Hematopoietic multipotent progenitor cell treated with erythropoietin and hydrocortisone succinate and interleukin-3 and kit ligand, for 4 days (in vitro differentiated cells): ENCODE data around the gene GALNT12.

Experiments
- DNase-seq: peaks from one replicate; pipeline ENCODE4 v3.0.0-alpha.2; 2015

GALNT12 gene, protein sequence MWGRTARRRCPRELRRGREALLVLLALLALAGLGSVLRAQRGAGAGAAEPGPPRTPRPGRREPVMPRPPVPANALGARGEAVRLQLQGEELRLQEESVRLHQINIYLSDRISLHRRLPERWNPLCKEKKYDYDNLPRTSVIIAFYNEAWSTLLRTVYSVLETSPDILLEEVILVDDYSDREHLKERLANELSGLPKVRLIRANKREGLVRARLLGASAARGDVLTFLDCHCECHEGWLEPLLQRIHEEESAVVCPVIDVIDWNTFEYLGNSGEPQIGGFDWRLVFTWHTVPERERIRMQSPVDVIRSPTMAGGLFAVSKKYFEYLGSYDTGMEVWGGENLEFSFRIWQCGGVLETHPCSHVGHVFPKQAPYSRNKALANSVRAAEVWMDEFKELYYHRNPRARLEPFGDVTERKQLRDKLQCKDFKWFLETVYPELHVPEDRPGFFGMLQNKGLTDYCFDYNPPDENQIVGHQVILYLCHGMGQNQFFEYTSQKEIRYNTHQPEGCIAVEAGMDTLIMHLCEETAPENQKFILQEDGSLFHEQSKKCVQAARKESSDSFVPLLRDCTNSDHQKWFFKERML

DNA sequence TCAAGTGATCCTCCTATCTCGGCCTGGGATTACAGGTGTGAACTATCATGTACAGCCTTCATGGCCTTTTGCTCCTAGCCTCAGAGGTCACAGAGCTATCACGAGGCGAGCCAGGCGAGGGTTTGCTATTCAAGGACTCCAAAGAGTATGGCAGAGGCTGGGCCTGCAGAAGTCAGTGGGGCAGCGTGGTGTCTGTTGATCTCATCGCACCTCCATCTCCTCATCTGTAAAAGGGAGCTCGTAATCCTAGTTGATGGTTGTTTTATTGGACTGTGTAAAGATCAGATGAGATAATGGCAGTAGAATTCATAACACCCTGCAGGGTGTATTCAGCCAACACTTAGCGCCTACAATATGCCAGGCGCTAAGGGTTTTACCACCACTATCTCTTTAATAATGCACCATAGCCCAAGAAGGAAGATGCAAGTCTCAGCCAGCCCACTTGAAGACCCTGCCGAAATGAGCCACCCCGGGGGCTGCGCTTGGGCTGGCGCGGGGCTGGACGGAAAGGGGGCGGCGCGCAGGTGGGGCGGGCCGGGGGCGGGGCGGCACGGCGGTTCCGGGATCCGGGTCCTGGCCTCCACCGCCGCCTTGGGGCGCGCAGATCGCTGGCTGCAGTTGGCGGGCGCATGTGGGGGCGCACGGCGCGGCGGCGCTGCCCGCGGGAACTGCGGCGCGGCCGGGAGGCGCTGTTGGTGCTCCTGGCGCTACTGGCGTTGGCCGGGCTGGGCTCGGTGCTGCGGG lies at the start of gene GALNT12:
Gene GALNT12 (plus strand): TSS at position 601 of the 744 bp plus-strand sequence. CDS start 29 bp downstream, at position 630.
- peak; percentile 74 for DNase-seq

DNA sequence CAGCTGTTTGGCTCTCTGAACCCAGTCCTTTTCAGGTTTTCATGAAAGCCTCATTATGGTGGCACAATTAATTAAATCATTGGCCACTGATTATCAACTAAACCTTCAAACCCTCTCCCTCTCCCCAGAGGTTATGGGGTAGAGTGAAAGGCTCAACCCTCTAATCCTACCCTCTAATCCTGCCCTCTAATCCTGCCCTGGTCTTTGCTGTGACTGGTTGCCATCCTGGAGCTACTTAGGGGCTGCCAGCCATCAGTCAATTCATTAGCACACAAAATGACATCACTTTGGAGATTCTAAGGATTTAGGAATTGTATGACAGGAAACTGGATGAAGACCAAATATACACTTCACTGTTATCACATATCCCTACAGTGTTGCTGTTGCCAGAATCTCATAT lies 47.2 kb upstream of the GALNT12 start:
- DNase-seq = no peak

DNA sequence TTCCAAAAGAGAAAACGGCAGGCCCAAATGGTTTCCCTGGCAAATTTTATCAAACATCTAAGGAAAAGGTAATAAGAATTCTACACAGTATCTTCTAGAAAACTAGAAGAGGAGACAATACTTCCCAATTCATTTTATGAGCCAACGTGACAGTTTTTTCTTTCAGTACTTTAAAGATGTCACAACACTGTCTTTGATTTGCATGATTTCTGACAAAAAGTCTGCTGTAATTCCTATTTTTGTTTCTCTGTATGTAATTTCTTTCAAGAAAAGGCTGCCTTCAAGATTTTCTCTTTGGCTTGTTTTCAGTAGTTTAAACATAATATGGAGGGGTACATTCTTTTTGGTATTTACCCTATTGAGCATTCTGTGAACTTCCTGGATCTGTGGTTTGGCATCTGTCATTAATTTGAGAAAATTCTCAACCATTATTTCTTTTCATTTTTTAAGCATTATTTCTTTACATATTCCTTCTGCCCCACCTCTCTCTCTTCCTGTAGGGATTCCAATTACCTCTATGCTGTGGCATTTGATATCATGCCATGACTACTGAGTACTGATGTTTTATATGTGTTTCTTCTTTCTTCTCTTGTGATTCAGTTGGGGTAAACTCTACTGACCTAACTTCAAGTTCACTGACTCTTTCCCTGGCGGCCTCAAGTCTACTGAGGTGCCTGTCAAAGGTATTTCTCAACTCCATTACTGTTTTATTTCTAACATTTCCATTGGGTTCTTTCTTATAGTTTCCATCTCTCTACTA lies 43.3 kb upstream of the GALNT12 start:
- no peak for DNase-seq

DNA sequence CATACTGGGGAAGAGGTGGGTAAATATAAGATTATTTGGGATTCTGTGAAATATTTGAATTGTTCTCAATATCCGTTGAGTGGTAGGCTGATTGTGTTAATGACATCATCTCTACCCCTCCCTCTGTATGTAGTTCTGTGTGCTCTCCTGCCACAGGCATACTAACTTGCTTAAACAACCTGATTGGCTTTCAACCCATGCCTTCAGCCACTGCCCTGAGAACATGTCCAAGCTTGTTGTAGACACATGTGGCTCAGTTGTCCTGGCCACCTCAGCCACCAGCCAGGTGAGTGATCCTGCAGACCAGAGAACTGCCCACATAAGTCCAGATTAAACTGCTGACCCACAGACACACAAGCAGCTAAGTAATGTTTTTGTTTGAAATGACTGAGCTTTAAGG lies 42.2 kb upstream of the GALNT12 start:
- DNase-seq = no peak

DNA sequence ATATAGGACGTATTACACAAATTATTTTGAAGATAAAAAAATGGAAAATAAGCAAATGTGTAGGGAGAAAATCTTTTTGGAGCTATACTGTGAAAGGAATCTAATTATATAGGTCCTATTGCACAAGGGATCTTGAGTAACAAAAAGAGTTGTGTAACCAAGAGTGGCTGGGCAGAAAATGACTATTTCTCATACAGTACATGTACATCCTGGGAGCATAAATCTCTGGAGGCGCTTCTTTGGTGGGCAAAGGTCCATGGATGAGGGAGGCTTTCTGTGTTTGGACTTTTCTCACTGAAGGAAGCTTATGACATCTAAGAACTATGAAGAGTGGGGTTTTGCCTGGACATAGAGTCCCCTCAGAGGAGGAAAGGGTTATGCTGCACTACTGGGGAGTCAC lies 40.9 kb upstream of the GALNT12 start:
- peak; percentile 49 for DNase-seq

DNA sequence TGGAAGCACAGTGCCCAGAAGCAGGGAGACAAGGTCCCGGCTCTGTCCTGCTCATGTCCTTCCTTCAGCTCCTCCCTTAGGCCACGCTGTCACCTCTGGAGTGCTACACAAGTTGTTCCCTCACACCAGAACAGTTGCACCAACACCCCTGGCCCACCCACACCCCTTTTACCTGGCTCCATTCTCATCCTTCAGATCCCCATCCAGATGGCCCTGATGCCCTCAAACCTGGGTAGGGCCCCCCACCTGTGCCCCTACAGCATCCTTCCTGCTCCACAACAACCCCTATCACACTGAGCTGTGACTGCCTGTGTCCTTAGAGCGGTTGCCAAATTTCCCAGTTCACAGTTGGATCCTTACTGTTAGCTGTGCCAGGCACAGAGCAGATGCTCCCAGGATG lies 40.3 kb upstream of the GALNT12 start:
- no peak for DNase-seq

DNA sequence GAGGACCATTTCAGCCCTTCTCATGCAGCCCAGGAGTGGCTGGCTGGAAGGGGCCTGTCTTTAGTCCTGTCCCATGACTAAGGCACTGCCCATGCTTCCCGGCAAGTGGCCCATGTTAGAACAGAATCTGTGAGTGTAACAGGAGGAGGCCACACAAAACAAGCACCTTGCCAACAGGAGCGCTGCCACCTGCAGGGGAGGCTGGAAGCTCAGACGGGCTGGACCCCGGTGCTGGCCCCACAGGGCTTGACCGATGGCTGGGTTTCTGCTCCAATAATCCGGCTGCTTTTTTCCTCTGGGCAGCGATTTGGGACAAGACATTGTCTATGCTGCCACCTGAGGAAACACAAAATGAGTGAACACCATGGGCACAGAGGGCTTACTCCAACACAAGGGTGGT lies 39.6 kb upstream of the GALNT12 start:
- DNase-seq = no peak

DNA sequence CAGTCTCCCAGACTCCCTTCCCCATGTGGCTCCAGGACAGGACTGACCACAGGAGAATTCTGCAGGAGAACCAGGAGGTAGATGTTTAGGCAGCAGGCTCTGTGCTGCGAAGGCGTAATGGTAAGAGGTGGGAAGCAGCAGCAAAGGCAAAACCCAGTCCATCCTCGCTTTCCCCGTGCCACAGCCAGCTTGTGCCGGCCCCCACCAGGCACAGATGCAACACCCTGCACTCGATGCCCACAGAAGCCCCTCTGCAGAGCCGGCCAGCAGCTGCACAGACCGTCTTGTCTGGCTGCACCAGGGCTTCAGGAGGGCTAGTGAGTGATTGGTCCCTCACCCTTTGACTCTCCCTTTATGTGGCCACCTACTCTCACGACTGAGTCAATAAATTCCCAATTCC lies 39.1 kb upstream of the GALNT12 start:
- DNase-seq = no peak

DNA sequence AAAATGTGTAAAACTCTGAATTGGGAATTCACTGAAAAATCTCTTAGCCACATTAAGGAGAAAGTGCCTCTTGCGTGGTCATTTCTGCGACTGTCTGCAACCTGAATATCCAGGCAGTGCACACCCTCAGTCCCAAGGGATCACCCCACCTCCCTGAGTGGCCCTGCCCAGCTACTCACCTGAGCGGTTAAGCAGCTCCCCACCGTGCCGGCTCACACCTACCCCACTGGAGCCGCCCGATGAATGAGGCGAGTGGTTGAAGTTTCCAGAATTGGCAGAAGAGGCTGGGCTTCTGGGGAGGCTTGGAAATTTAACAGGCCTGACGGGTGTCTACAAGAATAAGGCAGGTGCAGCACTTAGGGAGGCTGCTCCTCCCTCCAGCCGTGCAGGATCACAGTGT lies 36.8 kb upstream of the GALNT12 start:
- no peak for DNase-seq

DNA sequence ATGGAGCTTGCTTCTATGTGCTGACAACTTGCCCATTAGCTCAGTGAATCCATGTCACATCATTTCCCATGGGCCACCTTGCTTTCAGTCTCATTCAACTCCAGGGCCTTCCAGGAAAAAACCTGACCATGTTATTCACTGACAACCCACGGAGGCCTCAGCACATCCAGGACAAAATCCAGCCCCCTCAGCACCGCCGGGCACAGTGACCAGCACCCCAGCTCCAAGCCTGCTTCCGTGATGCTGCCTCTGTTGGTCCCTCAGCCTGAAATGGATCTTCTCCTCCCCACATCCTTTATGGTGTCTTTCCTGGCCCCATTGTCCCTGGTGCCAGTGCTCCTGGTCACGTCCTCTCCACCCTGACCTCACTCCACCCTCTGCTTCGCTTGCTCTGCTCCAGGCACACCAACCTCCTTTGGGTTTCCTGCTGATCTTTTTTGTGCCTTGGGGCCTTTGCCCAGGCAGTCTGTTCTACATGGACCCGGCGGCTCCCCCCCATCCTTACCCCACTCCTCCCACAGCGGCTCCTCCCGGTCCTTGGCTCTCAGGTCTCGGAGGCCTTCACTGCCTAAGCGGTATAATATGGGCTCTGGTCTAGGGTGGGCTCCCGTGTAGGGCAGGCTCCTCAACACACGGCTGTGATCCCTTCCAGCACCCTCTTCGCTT lies 36.1 kb upstream of the GALNT12 start:
- no peak for DNase-seq

DNA sequence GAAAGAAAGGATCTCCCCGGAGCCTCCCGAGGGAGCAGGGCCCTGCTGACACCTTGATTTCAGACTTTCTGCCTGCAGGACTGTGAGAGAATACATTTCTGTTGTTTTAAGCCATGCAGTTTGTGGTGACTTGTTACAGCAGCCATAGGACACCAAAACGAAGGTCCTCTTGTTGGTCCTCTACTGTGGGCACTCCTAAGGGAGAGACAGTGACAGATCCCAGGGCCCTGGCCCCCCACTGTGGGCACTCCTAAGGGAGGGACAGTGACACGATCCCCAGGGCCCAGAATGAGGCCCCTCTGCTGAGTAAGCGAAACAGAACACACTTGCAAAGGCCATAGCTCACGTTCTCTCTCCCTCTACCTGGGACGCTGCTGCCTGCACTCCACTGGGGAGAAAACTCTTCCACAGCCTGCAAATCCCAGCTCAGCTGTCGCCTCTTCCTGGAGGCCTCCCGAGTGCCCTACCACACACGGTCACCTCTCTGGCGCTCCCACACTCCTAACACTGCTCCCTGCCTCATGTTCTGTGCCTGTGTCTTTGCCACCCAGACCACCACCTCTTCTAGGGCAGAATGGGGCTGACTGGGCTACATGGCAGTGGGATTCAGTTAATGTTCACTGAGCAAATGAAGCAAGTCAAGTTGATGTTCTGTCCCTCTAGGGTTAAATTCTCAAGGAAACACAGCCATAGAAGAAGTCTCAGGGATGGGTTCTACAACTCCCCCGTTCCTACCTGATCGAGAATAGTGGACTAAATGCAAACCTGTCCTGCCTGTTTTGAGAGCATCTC lies 34.9 kb upstream of the GALNT12 start:
- no peak for DNase-seq

DNA sequence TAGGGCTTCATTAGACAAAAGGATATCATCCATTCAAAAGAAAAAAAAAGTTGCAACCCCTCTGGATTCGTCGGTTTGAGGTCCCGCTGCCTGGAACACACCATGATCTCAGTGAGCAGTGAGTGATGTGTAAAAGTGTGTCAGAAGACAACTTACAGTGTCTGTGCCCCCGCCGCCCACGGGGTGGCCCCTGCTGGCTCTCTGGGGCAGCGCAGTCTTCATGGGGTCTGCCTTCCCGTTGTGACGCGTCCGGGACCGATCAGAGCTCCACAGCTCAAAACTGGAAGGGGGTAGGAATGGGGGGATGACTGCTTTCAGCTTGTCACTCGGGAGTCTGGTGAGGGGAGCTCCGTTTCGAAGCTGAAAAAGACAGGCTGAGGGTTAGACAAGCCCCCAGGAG lies 33.7 kb upstream of the GALNT12 start:
- DNase-seq = no peak

DNA sequence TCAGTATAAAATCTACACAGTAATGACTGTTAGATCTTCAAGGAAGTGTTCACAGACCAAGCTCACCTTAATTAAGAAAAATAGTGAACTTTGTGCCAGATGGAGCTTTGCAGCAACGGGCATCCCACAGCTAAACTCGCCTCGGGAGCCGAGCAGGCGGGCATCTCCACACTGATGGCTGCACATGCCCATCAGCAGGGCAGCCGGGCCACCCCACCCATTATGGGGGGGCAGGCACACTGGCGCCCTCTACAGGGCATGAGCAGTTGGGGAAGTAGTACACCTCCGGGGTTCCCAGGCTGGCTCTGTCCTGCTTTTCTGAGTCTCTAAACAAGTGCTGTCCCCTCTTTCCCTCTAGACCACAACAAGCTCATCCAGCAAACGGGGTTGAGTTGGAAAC lies 32.7 kb upstream of the GALNT12 start:
- peak; percentile 59 for DNase-seq

DNA sequence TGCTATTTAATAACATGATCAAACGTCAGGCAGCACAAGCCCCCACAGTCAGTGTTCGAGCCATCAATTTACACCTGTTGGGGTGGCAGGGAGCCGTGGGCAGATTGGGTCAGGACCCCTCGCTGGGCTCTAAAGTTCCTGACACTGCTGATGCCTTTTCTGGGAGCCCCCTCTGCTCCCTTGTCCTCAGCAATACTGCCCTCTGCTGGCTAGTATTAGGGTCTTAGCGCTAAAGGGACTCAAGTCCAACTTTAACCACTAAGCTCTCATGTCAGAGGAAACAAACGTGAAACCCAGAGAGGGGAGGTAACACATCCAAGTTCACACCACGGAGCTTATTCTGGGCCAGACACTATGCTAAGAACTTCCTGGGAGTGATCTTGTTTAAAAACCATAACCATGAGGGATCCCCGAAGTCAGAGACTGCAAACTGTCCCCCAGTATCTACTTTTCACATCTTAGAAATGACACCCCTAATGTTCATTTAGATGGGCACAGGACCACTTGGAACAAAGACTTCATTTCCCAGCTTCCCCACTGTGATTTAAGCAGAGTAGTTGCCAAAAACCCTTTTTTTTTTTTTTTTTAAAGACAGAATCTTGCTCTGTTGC lies 31.5 kb upstream of the GALNT12 start:
- peak; percentile 88 for DNase-seq

DNA sequence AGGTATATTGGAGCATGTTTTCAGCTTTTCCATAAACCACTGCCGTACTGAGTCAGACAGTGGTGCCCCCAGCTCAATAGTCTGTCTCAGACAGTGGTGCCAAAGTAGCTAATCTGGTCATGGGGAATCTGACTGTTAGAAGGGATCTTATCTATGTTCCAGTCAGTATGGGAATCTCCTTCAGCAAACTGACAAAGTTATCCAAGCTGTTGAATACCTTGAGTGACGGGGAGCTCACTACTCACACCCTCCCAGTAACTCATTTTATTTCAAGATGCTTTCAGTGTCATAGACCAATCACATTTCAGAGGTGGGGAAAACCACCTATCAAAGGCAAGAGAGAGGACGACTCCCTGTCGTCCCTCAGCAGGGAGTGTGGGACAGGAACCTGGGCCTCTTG lies 29.9 kb upstream of the GALNT12 start:
- no peak for DNase-seq

DNA sequence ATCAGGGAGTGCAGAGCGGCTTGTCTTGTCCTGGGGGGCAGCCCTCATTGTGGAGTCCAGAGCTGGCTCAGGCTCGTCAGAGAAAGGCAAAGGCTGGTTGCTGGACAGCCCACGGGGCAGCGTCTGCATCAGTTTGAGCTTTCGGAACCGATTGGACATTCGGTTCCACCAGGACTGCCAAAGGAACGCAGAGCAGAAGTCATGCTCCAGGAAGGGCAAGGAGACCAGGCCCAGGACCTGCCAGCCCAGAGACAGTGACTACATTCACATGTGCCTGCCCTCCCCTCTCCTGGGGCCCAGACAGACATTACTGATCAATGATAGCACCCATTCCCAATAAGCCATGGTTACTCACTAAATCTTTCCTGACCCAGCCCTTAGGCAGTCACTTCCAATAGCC lies 29.2 kb upstream of the GALNT12 start:
- no peak for DNase-seq

DNA sequence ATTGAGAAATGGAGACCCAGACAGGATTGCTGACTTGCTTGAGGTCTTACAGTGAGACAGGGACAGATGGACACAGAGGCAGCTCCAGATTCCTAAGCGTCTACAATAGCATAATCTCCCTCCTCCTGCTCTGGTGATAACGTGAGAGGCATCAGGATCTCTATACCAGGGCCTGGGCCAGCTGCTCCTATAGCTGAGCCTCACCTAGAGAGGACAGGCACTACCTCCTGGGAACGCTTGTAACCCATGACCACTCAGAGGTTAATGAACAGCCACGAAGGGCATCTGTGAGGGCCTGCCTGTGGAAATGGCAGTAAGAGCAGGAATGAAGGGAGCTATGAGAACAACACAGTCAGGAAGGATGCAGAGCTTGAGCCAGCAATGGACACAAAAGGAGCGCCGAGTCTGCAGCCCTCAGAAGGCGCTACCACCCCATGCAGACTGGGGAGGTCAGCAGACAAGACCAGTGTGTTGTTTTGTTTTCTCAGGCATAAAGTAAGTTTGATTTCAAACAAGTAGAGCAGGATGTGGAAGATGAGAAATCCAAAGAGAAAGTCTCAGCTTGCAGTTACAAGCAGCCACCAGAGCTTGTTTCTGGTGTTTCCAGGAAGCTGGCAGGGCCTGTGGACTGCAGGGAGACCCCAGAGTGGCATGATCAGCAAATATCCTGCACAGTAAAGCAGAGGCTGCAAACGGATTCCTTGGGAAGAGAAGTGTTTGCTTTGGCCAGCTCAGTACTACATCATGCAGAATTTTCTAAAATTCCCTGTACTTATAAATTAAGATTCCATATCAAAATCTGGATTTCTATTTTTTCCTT lies 28.5 kb upstream of the GALNT12 start:
- no peak for DNase-seq

DNA sequence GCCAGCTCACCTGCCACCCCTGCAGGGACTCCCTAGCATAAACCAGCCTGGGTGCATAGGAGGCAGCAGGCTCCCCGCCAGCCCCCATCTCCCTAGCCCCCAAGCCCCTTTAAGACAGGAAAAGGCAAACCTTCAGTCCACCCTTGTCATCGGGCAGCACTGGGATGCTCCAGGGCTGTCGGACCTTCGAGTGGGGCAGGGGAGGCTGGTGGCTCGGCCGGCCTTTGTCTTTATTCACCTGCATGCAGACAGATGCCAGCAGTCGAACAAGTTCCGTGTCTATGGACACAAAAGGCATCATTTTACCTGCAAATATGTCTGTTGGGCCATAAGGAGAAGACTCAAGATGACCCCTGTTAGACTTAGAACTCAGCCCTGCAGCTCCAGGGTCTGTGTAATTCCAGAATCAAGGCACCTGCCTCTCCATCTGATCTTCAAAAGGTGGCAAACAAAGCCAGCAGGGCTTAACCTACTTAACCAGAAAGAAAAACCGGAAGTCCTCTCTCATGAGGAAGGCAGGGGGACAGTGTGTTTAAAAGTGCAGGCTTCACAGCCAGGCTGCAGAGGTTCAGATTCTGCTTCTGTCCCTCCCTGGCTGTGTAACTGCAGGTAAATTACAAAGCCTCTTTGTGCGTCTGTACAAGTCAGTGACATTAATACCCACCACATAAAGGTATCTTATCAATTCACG lies 27.3 kb upstream of the GALNT12 start:
- no peak for DNase-seq

DNA sequence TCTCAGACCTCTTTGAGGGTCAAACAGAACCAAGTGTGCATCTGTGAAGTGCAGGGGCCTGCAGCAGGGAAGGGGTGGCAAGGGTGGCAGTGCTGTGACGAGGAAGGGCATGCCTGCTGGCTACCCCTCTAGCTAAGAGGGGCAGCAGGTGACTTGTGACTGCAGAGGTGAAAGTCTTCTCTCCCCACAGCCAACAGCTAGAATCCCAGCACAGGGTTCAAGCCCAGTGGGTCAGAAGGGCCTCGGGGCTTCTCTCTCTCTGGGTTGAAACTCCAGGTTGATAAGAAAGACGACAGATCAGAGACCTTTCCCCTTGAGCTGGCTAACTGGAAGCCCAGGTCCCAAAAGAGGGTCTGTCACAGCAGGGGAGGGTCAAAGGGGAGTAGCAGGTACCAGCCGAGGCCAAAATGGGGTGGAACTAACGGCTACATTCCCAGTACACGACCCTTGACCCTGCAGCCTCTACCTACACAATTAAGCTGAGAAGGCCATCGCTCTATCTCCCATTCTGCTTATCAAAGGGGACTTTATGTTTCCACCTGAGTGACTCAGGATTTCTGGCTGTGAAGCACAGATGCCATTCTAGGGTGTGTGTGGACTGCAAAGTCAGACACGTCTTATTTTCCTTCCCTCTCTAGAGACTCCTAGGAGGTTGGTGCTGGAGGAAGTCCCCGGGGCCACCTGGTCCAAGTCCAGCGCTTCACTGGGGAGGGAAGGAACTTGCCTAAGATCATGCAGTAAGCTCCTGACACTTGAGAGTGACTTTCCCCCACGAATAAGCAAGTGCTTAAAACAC lies 25.7 kb upstream of the GALNT12 start:
- no peak for DNase-seq
